WERI-Rb-1 (cell line): ENCODE measurements around the gene BFSP1.

ENCODE experiments used
- DNase-seq: peaks from one replicate; pipeline ENCODE4 v3.0.0-alpha.2; 2020
- H3K27ac ChIP-seq: fragments of 250-450 bp; sonication (Bioruptor Pico); 2 replicates; pipeline ENCODE4 v1.5.1; 2020; ENCODE audit warnings: mild to moderate bottlenecking, moderate library complexity
- H3K27me3 ChIP-seq: fragments of 250-450 bp; sonication (Bioruptor Pico); 2 replicates; pipeline ENCODE4 v1.5.1; 2021; ENCODE audit warnings: mild to moderate bottlenecking, low read depth, moderate library complexity; ENCODE audit not compliant: insufficient read depth, severe bottlenecking
- H3K36me3 ChIP-seq: fragments of 250-450 bp; sonication (Bioruptor Pico); 2 replicates; pipeline ENCODE4 v1.5.1; 2020; ENCODE audit warnings: mild to moderate bottlenecking, moderate library complexity
- H3K4me3 ChIP-seq: 2 replicates; pipeline ENCODE4 v1.5.1; 2011; ENCODE audit warnings: low read depth, mild to moderate bottlenecking, control low read depth, low read length
- H3K9me3 ChIP-seq: fragments of 250-450 bp; sonication (Bioruptor Pico); 2 replicates; pipeline ENCODE4 v1.5.1; 2021; ENCODE audit warnings: mild to moderate bottlenecking, moderate library complexity; ENCODE audit not compliant: severe bottlenecking
- TF ChIP-seq, protein P1 (sequence below): IDR thresholded peaks from 2 replicates; pipeline ENCODE4 v1.5.1; 2011; ENCODE audit warnings: low read depth, mild to moderate bottlenecking, control low read depth, inconsistent platforms, low read length

BFSP1 gene

DNA sequence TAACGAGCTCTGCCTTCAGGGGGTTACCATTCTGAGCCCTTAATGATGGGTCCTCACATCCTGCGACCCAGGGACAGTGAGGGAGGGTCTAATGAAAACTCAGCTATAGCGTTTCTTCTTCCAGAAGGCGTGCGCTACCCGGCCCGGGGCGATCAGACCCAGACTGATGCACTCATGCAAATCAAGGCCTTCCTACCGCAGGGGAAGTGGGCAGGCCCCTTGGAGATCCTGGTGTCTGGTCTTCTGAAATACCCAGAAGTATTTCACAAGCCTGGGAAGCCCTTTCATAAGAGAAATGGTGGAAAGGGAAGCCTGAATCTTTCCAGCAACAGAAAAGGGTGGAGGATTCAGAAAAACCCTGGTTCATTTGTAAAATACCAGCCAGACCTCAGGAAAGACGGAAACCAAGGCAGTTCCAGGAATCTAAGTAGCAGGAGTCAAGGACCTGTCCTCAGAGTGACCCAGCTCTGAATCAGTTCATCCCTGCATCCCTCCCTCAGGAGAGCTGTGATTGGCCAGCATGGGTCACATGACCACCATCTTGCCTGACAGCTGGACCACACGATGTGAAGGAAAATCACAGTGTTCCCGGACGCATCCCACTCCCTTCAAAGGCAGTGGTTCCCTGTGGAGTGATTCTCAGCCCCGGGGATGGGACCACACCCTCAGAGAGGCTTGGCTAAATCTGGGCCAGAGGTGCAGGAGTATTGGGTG, 12.7 kb downstream of the BFSP1 start:
- TF ChIP-seq, protein P1, sequence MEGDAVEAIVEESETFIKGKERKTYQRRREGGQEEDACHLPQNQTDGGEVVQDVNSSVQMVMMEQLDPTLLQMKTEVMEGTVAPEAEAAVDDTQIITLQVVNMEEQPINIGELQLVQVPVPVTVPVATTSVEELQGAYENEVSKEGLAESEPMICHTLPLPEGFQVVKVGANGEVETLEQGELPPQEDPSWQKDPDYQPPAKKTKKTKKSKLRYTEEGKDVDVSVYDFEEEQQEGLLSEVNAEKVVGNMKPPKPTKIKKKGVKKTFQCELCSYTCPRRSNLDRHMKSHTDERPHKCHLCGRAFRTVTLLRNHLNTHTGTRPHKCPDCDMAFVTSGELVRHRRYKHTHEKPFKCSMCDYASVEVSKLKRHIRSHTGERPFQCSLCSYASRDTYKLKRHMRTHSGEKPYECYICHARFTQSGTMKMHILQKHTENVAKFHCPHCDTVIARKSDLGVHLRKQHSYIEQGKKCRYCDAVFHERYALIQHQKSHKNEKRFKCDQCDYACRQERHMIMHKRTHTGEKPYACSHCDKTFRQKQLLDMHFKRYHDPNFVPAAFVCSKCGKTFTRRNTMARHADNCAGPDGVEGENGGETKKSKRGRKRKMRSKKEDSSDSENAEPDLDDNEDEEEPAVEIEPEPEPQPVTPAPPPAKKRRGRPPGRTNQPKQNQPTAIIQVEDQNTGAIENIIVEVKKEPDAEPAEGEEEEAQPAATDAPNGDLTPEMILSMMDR: no peak
- no peak overlapping the region for H3K27ac ChIP-seq
- no peak overlapping the region for H3K4me3 ChIP-seq
- no peaks in the 10 kb centered on the region for H3K9me3 ChIP-seq
- no peaks in the 10 kb centered on the region for H3K36me3 ChIP-seq
- H3K27me3 ChIP-seq: no peaks in the 10 kb centered on the region
- DNase-seq: peak; percentile 15

DNA sequence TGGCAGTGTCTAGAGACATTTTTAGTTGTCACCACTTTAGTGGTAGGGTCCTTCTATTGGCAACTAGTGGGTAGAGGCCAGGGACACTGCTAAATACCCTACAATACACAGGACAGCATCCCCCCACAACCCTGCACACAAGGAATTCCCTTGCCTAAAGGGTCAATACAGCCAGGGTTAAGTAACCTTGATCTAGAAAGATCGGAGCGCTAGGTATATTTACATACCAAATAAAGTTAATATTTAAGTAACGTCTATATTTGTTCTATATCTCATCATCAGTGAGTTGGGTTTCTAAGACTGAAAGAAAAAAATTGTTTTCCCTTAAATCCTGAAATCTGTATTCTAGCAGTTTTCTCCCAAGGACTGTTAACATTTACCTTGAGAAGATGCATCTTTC, 16.1 kb downstream of the BFSP1 start:
- H3K27me3 ChIP-seq: no peaks in the 10 kb centered on the region
- no peaks in the 10 kb centered on the region for H3K9me3 ChIP-seq
- DNase-seq: no peak
- no peak overlapping the region for H3K27ac ChIP-seq
- no peaks in the 10 kb centered on the region for H3K36me3 ChIP-seq
- TF ChIP-seq, protein P1: no peak
- H3K4me3 ChIP-seq: no peak overlapping the region

- no peak overlapping the region for H3K4me3 ChIP-seq
- H3K27ac ChIP-seq: no peak overlapping the region
Measured at GRCh38 chr20:17513939-17514338, 17.2 kb downstream of the BFSP1 start.

GRCh38 chr20:17511401-17511800, 19.8 kb downstream of the BFSP1 start:
- no peaks in the 10 kb centered on the region for H3K9me3 ChIP-seq
- TF ChIP-seq, protein P1: no peak
- no peak overlapping the region for H3K4me3 ChIP-seq
- DNase-seq: no peak
- no peaks in the 10 kb centered on the region for H3K27me3 ChIP-seq
- no peaks in the 10 kb centered on the region for H3K36me3 ChIP-seq
- no peak overlapping the region for H3K27ac ChIP-seq

More at GRCh38 chr20:17513939-17514338, 17.2 kb downstream of the BFSP1 start:
- TF ChIP-seq, protein P1: no peak
- H3K9me3 ChIP-seq: no peaks in the 10 kb centered on the region
- no peak for DNase-seq
- H3K27me3 ChIP-seq: no peaks in the 10 kb centered on the region
- H3K36me3 ChIP-seq: no peaks in the 10 kb centered on the region

DNA sequence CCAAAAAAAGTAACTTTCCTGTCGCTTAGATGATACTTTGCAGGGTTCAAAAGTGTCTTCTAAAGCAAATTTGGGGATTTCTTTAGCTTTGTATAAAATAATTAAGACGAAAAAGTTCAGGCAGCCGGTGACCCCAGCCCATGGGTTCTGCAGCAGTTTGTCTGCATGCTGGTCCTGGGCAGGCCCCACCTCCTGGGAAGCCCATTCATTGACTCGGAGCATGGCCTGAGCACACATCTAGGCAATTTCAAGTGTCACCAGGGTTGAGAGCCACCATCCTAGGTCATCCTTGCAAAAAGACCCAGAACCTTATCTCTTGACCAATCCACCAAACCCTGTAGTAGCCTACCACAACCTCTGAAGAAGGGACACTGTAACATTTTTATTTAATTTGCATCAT, 20.6 kb downstream of the BFSP1 start:
- TF ChIP-seq, protein P1: no peak
- no peaks in the 10 kb centered on the region for H3K9me3 ChIP-seq
- no peaks in the 10 kb centered on the region for H3K27me3 ChIP-seq
- no peak overlapping the region for H3K4me3 ChIP-seq
- DNase-seq: no peak
- H3K36me3 ChIP-seq: no peaks in the 10 kb centered on the region
- no peak overlapping the region for H3K27ac ChIP-seq

- no peaks in the 10 kb centered on the region for H3K27me3 ChIP-seq
- no peak overlapping the region for H3K27ac ChIP-seq
- no peaks in the 10 kb centered on the region for H3K36me3 ChIP-seq
- DNase-seq: no peak
- no peak overlapping the region for H3K4me3 ChIP-seq
- H3K9me3 ChIP-seq: no peaks in the 10 kb centered on the region
- TF ChIP-seq, protein P1: no peak
Measured at GRCh38 chr20:17508756-17509155, 22.4 kb downstream of the BFSP1 start.
